C4-2B (cell line): ENCODE results near the gene IGF1.

Experiments
- ZFX ChIP-seq: fragments of 450-650 bp; IDR thresholded peaks from 2 replicates; pipeline ENCODE4 v1.6.1; 2017
- TF ChIP-seq, protein P1 (sequence below): fragments of 450-650 bp; conservative IDR thresholded peaks from 2 replicates; pipeline ENCODE4 v1.5.1; 2017; ENCODE audit warnings: mild to moderate bottlenecking

DNA sequence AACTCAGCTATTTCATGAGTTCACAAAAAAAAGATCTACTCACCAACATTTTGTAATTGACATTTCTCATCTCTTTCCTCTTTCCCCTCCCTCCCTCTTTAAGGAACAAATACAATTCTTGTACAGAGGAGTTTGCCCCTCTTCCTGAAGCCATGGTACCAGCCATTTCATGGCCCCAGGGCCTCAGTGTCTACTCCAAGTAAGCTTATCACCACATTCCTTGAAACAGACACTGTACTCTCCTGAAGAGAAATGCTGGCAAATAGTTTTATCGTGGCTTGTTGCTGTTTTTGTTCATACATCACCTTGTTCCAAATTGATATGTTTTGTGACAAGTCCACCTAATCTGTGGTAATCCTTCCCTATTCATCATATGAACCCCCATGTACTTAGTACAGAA lies 29.7 kb upstream of the IGF1 start:
- TF ChIP-seq, protein P1, sequence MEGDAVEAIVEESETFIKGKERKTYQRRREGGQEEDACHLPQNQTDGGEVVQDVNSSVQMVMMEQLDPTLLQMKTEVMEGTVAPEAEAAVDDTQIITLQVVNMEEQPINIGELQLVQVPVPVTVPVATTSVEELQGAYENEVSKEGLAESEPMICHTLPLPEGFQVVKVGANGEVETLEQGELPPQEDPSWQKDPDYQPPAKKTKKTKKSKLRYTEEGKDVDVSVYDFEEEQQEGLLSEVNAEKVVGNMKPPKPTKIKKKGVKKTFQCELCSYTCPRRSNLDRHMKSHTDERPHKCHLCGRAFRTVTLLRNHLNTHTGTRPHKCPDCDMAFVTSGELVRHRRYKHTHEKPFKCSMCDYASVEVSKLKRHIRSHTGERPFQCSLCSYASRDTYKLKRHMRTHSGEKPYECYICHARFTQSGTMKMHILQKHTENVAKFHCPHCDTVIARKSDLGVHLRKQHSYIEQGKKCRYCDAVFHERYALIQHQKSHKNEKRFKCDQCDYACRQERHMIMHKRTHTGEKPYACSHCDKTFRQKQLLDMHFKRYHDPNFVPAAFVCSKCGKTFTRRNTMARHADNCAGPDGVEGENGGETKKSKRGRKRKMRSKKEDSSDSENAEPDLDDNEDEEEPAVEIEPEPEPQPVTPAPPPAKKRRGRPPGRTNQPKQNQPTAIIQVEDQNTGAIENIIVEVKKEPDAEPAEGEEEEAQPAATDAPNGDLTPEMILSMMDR = no peak
- no peak for TF ChIP-seq ZFX
